Pancreas (tissue), 10 donors: ENCODE measurements around the gene RAPGEF5. TPM values are rescaled to one million over a fixed set of nuclear protein-coding genes. Genes with fewer than 3 reads are reported as not detected.
A peak's percentile ranks its signal among the peaks of the same experiment; 100 is the strongest.

Experiments used
- ATAC-seq, 4 donors: fragments of 200-7000 bp; cut with Tn5 transposase; one replicate each; pipeline versions ENCODE4 v1.8.0 to v1.9.1; 2020; ENCODE audit warnings: mild to moderate bottlenecking in 4 of 4, moderate library complexity in 4 of 4
- DNase-seq, 6 donors: peaks; one replicate each; pipeline ENCODE4 v3.0.0-alpha.2; 2020
- FAIRE-seq: peaks from 2 replicates; lab custom pipeline; 2012; peaks lifted over from hg19 to GRCh38; lab: Jason Lieb, UNC
- H3K27ac ChIP-seq, 4 donors: fragments of 200-600 bp; sonication (generic); 1 replicate in 3 of 4; 2 replicates in 1 of 4; pipeline versions ENCODE4 v1.5.0 to v1.8.0; 2020
- H3K27me3 ChIP-seq, 4 donors: fragments of 200-600 bp; one replicate each; pipeline ENCODE4 v1.8.0; 2021
- H3K36me3 ChIP-seq, 3 donors: fragments of 200-600 bp; sonication (generic) in 1 of 3; one replicate each; pipeline versions ENCODE4 v1.5.0 to v1.8.0; 2020 to 2021
- H3K4me1 ChIP-seq, 3 donors: fragments of 200-600 bp; one replicate each; pipeline ENCODE4 v1.8.0; 2021
- H3K4me3 ChIP-seq, 4 donors: fragments of 200-600 bp; sonication (generic) in 2 of 4; one replicate each; pipeline versions ENCODE4 v1.5.0 to v1.8.0; 2020 to 2021
- H3K9me3 ChIP-seq, 4 donors: fragments of 200-600 bp; one replicate each; pipeline ENCODE4 v1.8.0; 2021
- CTCF ChIP-seq, 4 donors: fragments of 200-600 bp; sonication (generic) in 3 of 4; IDR thresholded peaks; one replicate each; pipeline versions ENCODE4 v1.5.0 to v1.8.0; 2021; ENCODE audit warnings: antibody characterized with exemption in 4 of 4
- WGBS, 2 donors: extraction: QIAGEN DNeasy Blood & Tissue Kit; methylation state at CpG; one replicate each; pipeline ENCODE4 v1.1.7; 2013; 5-methylcytosine and 5-hydroxymethylcytosine counted together
- intact Hi-C, 3 donors: fragments of 100-400 bp; cut with DNase I; formaldehyde crosslinking; loops; one replicate each; pipeline versions ENCODE4 v1.11.1 to v1.14.2; 2022
- polyA plus RNA-seq, 2 donors: library from polyadenylated mRNA; stranded (reverse); fragments of 200-250 nt; gene quantifications; one replicate each; pipeline ENCODE4 v1.2.3, GENCODE V29; 2013
- total RNA-seq, 6 donors: library from RNA; stranded (reverse); fragmentation: NEBNext Ultra II Directional in 4 of 6; extraction: Animal tissue kit (Norgen Biotek cat#: 25700) in 4 of 6; gene quantifications; one replicate each; pipeline versions ENCODE4 v1.2.1 to v1.2.4, GENCODE V29; 2021 to 2023
- donor health status: healthy with polysubstance abuse.
- donor health status: DM: no; HTN: no; CAD: no; lungs with moderate emphysema.
- donor health status: DM: no; HTN: no; CAD: no.
- donor health status: control.
- donor health status: control.
- donor health status: Bipolar disorder and iron deficiency.
- donor health status: DM: yes; HTN: yes; CAD: no.
- donor health status: DM: no; HTN: no; CAD: no.
- donor health status: DM: no; HTN: no; CAD: no.
- donor health status: DM: yes; HTN: yes; CAD: no.

RAPGEF5 gene
- total and polyA plus RNA-seq, 8 donors: 7.5 to 38.9 (median 29.1) TPM

- no peaks in the 10 kb centered on the region for H3K4me1 ChIP-seq
- H3K4me3 ChIP-seq: no peak overlapping the region
- no peak overlapping the region for H3K27ac ChIP-seq
- FAIRE-seq: no peak
- no peak for TF ChIP-seq CTCF (IDR thresholded peaks at IDR 0.05)
- 89 to 95% methylated on average over 24 of the region's 24 CpGs for WGBS, 2 donors
- peak in 1 of 6 donors; percentile 58 for DNase-seq
- intact Hi-C loops: no loop called here
- no peaks in the 10 kb centered on the region for H3K9me3 ChIP-seq
- no peaks in the 10 kb centered on the region for H3K27me3 ChIP-seq
- no peaks in the 10 kb centered on the region for H3K36me3 ChIP-seq
- no peak for ATAC-seq
Measured at GRCh38 chr7:22090512-22090911, 266.4 kb downstream of the RAPGEF5 start.

- Histone ChIP-seq H3K4me3 (no peak overlapping the region), H3K27ac (no peak overlapping the region), H3K27me3 (no peaks in the 10 kb centered on the region), H3K36me3 (no peaks in the 10 kb centered on the region), H3K9me3 (no peaks in the 10 kb centered on the region), H3K4me1 (no peaks in the 10 kb centered on the region)
- DNase-seq (no peak), FAIRE-seq (no peak), ATAC-seq (no peak)
- 88 to 93% methylated on average over 22 of the region's 22 CpGs for WGBS, 2 donors
- intact Hi-C loops: no loop called here
- TF ChIP-seq CTCF (IDR thresholded peaks at IDR 0.05): no peak
Measured at GRCh38 chr7:22090107-22090506, 266.8 kb downstream of the RAPGEF5 start.

- Histone ChIP-seq H3K27ac (no peak overlapping the region), H3K4me3 (no peak overlapping the region), H3K4me1 (peaks cover 0 to under 1% (median 0%) of the 10 kb centered on the region in 3 donors), H3K9me3 (no peaks in the 10 kb centered on the region), H3K27me3 (no peaks in the 10 kb centered on the region), H3K36me3 (no peaks in the 10 kb centered on the region)
- TF ChIP-seq CTCF (IDR thresholded peaks at IDR 0.05): no peak
- FAIRE-seq (no peak), ATAC-seq (no peak), DNase-seq (no peak)
- intact Hi-C loops: no loop called here
Measured at GRCh38 chr7:22088827-22089226, 268.1 kb downstream of the RAPGEF5 start.

- ATAC-seq: no peak
- TF ChIP-seq CTCF (IDR thresholded peaks at IDR 0.05): no peak
- no peak overlapping the region for H3K27ac ChIP-seq
- no peaks in the 10 kb centered on the region for H3K9me3 ChIP-seq
- no peaks in the 10 kb centered on the region for H3K27me3 ChIP-seq
- 68 to 89% methylated on average over 6 of the region's 6 CpGs for WGBS, 2 donors
- intact Hi-C loops: no loop called here
- H3K36me3 ChIP-seq: no peaks in the 10 kb centered on the region
- H3K4me3 ChIP-seq: no peak overlapping the region
- peaks cover 0 to 4% (median 0%) of the 10 kb centered on the region in 3 donors for H3K4me1 ChIP-seq
- FAIRE-seq: no peak
- no peak for DNase-seq
Measured at GRCh38 chr7:22087861-22088260, 269.1 kb downstream of the RAPGEF5 start.

GRCh38 chr7:22083704-22084240 is 273.2 kb downstream of the RAPGEF5 start:
- FAIRE-seq (no peak), DNase-seq (no peak), ATAC-seq (peak in 3 of 4 donors; percentile 3 to 6 (median 3))
- peak overlapping the region; percentile 39 to 67 (median 52) for H3K4me3 ChIP-seq
- H3K27me3 ChIP-seq: no peaks in the 10 kb centered on the region
- H3K9me3 ChIP-seq: no peaks in the 10 kb centered on the region
- WGBS, 2 donors: 19 to 22% methylated on average over 10 of the region's 10 CpGs
- intact Hi-C loops: no loop called here
- no peak for TF ChIP-seq CTCF (IDR thresholded peaks at IDR 0.05)
- H3K4me1 ChIP-seq: peaks cover 0 to 5% (median 4%) of the 10 kb centered on the region in 3 donors
- H3K27ac ChIP-seq: peak overlapping the region; percentile 49 to 90 (median 78)
- no peaks in the 10 kb centered on the region for H3K36me3 ChIP-seq
